Measurements from ENCODE around the gene DMPK.
"Not testable (repeated sequence)": the region's sequence is repeated elsewhere in the genome, so short reads cannot be mapped to it uniquely, and the experiment has no call there.

DMPK gene

GRCh38 chr19:45768984-45769782 is 13.1 kb downstream of the DMPK start, which contains the start of gene SIX5:
Gene SIX5 (minus strand): TSS chr19:45769252. CDS start chr19:45768844, 408 bp downstream.
- DNase-seq = peak; percentile 40 to 95 (median 90)

DNA sequence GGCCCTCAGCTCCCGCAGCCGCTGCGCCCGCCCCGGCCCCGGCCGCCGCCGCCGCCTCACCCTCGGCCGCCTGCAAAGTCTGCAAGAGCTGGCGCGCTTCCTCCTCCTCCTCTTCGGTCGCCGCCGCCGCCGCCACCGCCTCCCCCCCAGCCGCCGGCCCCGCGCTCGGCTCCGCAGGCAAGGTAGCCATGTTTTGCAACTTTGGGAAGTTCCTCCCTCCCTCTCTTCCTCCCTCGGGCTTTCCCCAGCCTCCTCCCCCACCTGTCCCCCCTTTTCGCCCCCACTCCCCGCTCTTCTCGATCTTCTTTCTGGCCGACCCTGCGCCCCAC is 13.7 kb downstream of the DMPK start:
- DNase-seq = peak in 1 of 14 donors; percentile 63

DNA sequence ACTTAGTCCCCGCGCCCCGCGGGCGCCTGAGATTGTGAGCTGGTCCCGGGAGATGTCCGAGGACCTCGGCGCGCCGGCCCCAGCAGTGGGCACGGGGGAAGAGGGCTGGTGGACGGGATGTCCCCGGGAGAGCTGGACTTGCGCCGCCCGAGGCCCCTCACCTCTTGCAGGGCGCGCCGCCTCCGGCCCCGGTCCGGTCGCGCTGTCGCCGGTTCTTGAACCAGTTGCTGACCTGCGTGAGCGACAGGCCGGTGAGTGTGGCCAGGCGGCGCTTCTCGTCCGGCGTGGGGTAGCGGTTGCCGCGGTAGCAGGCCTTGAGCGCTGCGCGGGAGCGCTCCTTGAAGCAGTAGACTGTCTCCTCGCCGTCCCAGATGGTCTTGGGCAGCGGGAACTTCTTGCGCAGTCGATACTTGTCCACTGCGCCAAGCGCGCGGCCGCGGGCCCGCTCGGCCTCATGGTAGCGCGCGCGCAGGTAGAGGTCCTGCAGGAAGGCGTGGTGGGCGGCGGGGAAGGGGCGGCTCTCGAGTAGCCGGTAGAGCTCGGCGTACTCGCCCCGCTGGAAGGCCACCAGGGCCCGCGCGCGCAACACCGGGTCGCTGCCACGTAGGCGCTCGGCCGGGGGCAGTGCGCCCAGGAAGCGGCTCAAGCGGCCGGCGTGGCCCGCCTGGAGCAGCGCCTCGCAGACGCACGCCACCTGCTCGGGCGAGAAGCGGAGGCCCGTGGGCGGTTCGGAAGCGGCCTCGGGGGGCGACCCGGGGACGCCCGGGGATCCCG is 14.2 kb downstream of the DMPK start:
- peak in 5 of 14 donors; percentile 11 to 63 (median 44) for DNase-seq

DNA sequence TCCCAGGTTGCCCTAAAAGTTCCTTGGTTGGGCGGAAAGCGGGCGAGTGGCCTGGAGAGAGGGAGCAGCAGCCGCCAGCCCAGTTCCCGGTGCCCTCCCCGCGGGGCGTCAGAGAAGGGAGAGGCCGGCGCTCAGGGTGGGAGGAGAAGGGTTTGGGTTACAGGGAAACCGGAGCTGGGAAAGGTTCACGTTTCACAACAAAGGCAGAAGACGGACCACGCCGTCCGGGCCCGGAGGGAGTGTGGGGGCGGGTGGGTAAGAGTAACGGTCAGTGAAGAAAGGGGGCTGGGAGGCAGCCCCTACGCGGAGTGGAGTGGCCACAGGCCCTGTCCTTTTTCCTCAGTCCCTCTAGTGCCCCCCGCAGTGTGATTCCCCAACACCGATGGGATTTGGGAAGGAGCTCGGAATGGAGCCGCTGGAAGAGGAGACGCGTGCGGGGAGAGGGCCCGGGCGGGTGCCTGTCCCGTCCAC is 14.8 kb downstream of the DMPK start:
- DNase-seq = peak in 4 of 14 donors; percentile 9 to 42 (median 23)

GRCh38 chr19:45766869-45767346 is 15.4 kb downstream of the DMPK start:
- no peak for DNase-seq

DNA sequence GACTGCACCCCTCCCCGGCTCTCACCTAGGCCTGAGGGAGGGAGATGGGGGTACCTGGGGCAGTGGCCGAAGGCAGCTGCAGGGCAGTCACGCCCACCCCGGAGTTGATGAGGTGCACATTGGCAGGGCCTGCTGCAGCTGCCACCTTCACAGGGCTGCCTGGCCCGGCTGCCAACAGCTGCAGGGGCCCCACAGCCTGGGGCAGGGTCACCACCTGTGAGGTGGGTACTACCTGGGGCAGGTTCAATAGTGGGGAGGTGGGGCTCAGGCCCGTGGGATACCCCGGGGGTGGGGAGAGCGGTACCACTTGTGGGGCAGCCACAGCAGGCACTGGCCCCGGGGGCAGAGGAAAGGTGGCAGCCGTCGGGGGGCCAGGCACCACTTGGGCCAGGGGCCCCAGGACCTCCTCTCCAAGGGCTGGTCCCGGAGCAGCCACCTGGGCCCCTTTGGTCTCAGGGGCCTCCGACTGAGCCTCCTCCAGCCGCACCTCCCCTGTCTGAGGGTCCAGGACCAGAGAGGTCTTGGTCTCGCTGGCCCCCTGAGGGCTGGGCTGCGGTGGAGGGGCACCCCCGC is 15.9 kb downstream of the DMPK start:
- no peak for DNase-seq

DNA sequence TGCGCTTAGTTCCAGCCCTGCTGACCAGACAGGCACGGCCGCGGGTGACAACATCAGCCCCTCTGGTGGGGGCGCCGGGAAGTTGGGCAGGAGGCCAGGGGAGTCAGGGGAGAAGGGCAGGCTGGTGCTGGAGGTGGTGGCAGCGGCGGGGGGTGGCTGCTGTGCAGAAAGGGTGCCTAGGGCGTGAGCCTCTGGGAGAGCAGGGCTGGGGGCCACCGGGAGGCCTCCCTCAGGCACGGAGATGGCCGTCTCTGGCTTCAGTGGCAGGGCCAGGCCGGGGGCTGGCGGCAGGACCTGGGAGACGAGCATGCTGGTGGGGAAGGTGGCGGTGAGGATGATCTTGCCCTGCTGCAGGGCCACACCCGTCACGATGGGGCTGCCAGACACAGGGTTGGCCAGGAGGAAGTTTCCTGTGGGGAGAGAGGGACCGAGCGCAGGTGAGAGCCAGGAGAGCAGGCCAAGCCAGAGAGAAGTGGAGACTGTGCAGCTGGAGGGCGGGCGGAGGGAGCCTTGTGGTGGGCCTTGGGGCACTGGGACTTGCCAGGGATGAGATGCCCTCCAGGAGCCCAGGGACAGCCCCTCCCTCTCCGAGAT is 16.5 kb downstream of the DMPK start:
- no peak for DNase-seq

GRCh38 chr19:45764945-45765701 is 17.2 kb downstream of the DMPK start:
- no peak for DNase-seq

DNA sequence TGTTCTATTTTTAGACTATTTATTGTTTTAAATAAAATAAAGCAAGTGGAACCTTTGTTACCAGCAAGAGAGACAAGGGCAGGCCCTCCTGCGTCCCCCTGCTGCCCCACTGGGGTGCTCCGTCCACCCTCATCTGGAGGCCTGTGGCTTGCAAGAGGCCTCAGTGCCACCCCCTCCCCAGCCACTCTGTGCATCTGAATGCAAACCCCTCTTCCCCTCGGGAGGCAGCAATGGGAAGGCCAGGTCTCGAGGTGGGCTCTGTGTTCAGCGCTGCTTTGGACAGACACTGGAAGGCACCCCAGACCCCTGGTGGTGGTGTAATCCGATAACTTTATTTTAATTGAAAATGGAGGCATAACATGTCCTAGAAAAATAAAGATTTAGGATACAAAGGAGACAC is 17.8 kb downstream of the DMPK start:
- no peak for DNase-seq

GRCh38 chr19:45763691-45764294 is 18.5 kb downstream of the DMPK start:
- no peak for DNase-seq

- no peak for DNase-seq
Observed at GRCh38 chr19:45762870-45763631, 19.2 kb downstream of the DMPK start.

DNA sequence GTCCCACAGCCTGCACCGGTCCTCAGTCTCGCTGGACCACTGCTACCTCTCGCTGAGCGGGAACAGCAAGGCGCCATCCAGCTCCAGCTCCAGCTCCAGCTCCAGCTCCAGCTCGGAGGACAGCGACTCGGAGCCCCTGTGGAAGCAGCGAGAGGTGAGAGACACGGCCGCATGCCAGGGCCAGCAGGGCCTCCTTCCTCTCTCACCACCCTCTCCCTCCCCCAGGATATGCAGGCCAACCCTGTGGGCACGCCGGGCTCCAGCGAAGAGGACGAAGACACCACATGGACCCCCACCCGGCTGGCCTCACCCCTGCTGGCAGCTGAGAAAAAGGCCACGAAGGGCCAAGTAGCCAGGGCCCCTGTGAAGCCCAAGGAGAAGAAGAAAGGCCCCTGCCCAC is 20.6 kb downstream of the DMPK start:
- no peak for DNase-seq

- DNase-seq = no peak
Observed at GRCh38 chr19:45758921-45759320, 23.4 kb downstream of the DMPK start.

DNA sequence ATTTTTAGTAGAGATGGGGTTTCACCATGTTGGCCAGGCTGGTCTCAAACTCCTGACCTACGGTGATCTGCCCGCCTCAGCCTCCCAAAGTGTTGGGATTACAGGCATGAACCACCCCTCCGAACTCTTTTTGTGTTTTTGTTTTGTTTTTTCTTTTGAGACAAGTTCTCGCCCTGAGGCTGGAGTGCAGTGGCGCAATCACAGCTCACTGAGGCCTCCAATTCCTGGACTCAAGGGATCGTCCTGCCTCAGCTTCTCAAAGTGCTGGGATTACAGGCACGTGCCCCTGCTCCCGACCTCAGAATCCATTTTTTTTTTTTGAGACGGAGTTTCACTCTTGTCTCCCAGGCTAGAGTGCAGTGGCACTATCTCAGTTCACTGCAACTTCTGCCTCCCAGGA is 24.6 kb downstream of the DMPK start:
- DNase-seq = no peak

DNA sequence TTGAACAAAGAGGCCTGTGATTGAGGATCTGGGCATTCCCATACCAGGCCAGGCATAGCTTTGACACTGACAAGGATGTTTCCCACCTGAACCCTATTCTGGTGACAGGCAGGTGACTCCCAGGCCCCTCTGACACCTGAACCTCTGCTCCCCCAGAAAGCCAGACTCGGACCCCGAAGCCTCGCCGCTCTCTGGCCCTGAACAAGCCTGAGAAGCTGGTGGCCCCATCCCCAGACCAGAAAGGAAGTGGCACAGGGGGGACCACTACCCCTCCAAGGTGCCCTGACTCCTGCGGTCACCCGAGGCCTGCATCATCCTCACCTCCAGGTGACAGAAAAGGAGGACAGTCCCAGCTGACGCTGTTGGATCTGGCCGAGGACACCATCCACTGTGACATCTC is 28.0 kb downstream of the DMPK start:
- no peak for DNase-seq

DNA sequence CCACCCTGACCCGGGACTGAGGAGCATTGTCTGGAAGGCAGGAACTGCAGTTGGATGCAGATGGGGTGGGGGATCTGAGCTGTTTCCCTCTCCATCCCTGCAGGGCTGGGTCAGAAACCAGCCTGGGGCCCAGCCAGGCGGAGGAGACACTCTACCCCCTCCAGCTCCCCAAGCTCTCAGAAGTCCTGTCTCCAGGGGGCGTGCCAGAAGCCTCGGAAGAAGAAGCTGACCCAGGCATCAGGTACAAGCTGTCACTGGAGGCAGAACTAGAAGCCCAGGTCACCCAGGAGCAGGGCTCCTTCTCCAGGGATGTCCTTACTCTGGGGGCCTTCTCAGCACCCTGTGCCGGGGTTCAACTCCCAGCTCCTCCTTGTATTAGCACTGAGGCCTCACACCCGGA is 28.7 kb downstream of the DMPK start:
- no peak for DNase-seq

GRCh38 chr19:45752639-45753038 is 29.7 kb downstream of the DMPK start:
- no peak for DNase-seq

DNA sequence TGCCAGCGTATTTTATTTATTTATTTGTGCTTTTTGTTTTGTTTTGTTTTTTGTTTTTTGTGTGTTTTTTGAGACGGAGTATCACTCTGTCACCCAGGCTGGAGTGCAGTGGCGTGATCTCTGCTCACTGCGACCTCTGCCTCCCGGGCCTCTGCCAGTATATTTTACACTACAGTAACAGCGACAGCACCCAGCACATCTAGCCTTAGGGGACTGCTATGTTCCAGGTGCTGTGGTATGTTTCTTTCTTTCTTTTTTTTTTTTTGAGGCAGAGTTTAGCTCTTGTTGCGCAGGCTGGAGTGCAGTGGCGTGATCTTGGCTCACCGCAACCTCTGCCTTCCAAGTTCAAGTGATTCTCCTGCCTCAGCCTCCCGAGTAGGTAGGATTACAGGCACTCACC is 30.8 kb downstream of the DMPK start:
- DNase-seq = not testable (repeated sequence)

GRCh38 chr19:45747513-45747912 is 34.8 kb downstream of the DMPK start:
- no peak for DNase-seq

- no peak for DNase-seq
Observed at GRCh38 chr19:45746866-45747265, 35.4 kb downstream of the DMPK start.

GRCh38 chr19:45745606-45746005 is 36.7 kb downstream of the DMPK start:
- no peak for DNase-seq
